ENCODE data around the gene FEN1. TPM values are rescaled to one million over a fixed set of nuclear protein-coding genes. Genes with fewer than 3 reads are reported as not detected.
A peak's percentile ranks its signal among the peaks of the same experiment; 100 is the strongest.

FEN1 gene
- total RNA-seq, 1 donor from 2014 or later: 44.6 TPM

DNA sequence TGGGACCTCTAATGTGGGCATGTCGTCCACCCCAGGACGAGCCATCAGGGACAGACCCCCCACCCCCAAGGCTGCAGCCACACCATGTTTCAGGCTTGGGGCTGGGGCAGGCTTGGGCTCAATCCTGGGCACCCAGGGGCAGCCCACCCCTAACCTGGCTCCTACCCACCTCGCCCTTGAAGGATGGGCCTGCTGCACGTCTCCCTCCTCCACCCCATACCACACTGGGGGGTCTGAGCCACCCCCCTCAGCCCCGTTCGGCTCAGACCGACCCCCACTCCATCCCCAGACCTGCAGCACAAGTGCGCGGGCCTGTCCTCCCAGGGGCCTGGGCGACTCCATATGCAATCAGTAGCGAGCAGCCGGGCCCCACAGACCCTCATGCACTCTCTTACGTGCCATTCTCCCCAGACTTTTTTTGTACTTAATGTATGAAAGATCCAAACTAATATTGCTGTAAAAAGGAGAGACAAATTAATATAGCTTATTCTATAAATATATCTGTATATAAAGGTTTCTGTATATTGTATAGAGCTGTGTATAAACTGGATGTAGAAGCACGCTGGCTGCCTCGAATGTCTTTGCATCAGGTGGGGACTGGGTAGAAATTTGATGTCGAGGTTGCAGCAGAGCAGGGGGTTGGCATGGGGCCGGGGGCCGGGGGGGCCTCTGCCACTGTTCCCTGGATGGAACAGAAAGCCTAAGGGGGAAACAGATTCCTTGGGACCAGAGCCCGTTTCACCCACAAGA lies 46.1 kb upstream of the FEN1 start:
- DNase-seq (ENCODE audit: extremely low spot score, unreplicated experiment): no peak
- TF ChIP-seq, protein P1, sequence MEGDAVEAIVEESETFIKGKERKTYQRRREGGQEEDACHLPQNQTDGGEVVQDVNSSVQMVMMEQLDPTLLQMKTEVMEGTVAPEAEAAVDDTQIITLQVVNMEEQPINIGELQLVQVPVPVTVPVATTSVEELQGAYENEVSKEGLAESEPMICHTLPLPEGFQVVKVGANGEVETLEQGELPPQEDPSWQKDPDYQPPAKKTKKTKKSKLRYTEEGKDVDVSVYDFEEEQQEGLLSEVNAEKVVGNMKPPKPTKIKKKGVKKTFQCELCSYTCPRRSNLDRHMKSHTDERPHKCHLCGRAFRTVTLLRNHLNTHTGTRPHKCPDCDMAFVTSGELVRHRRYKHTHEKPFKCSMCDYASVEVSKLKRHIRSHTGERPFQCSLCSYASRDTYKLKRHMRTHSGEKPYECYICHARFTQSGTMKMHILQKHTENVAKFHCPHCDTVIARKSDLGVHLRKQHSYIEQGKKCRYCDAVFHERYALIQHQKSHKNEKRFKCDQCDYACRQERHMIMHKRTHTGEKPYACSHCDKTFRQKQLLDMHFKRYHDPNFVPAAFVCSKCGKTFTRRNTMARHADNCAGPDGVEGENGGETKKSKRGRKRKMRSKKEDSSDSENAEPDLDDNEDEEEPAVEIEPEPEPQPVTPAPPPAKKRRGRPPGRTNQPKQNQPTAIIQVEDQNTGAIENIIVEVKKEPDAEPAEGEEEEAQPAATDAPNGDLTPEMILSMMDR (conservative IDR thresholded peaks at IDR 0.05): no peak
- H3K27me3 Mint-ChIP-seq: peaks cover 5% of the 10 kb centered on the region
- H3K9me3 Mint-ChIP-seq: no peaks in the 10 kb centered on the region
- H3K4me1 Mint-ChIP-seq (ENCODE audit: unreplicated experiment): peaks cover 10% of the 10 kb centered on the region
- H3K27ac Mint-ChIP-seq: no peak overlapping the region
- H3K36me3 Mint-ChIP-seq: no peaks in the 10 kb centered on the region
- no peak overlapping the region for H3K4me3 Mint-ChIP-seq

DNA sequence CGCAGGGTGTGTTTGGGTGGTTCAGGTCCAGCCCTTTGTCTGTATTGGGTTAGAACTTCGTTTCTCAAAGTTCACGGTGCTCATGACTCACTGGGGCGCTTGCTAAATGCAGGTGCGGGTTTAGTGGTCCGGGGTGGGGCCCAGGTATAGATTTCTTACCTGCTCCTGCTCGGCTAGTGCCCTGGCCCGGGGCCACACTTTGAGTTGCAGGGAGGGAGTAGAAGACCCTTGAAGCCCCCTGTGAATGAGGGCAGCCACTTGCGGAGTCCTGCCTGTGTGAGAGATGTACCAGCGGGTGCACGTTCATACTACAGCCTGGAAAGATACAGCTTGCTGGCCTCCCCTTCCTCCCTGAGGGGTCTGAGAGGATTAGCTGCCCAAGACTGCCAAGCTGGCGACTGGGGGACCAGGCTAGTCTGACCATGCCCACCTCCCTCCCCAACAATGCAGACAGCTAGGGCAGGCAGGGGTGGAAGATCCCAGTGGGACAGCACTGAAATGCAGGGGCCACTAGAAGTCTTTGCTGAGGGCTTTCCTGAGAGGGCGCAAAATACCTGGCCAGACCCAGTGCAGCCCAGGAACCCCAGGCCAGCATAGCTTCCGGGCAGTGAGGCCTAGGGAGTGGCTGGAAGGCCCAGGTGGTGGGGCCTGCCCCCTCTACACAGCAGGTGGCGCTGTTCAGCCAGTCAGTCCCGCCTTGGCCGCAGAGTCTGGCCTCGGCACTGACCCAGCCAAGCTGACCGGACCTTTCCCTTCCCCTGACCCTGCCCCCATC lies 45.3 kb upstream of the FEN1 start:
- peak; percentile 85 for DNase-seq (ENCODE audit: extremely low spot score, unreplicated experiment)
- H3K27me3 Mint-ChIP-seq: peaks cover 9% of the 10 kb centered on the region
- H3K36me3 Mint-ChIP-seq: no peaks in the 10 kb centered on the region
- no peaks in the 10 kb centered on the region for H3K9me3 Mint-ChIP-seq
- H3K4me1 Mint-ChIP-seq (ENCODE audit: unreplicated experiment): peaks cover 10% of the 10 kb centered on the region
- no peak overlapping the region for H3K27ac Mint-ChIP-seq
- TF ChIP-seq, protein P1 (conservative IDR thresholded peaks at IDR 0.05): peak; percentile 93
- no peak overlapping the region for H3K4me3 Mint-ChIP-seq

DNA sequence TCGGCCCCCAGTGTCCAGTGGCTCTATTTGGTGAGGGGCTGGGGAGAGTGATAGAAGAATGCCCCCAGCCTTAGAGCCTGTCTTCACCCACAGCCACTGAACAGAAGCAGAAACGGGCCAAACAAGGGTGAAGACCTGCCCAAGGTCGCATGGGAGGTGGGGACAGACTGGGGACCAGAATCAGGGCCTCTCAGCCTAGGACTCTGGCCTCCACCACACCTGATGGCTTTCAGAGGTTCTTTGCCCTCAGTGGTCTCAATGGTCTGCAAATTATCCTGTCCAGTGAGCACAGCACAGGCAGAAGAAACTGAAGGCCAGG lies 44.8 kb upstream of the FEN1 start:
- no peak overlapping the region for H3K27ac Mint-ChIP-seq
- no peaks in the 10 kb centered on the region for H3K36me3 Mint-ChIP-seq
- peaks cover 11% of the 10 kb centered on the region for H3K4me1 Mint-ChIP-seq (ENCODE audit: unreplicated experiment)
- no peak overlapping the region for H3K4me3 Mint-ChIP-seq
- peaks cover 9% of the 10 kb centered on the region for H3K27me3 Mint-ChIP-seq
- TF ChIP-seq, protein P1 (conservative IDR thresholded peaks at IDR 0.05): peak; percentile 55
- DNase-seq (ENCODE audit: extremely low spot score, unreplicated experiment): no peak
- no peaks in the 10 kb centered on the region for H3K9me3 Mint-ChIP-seq

DNA sequence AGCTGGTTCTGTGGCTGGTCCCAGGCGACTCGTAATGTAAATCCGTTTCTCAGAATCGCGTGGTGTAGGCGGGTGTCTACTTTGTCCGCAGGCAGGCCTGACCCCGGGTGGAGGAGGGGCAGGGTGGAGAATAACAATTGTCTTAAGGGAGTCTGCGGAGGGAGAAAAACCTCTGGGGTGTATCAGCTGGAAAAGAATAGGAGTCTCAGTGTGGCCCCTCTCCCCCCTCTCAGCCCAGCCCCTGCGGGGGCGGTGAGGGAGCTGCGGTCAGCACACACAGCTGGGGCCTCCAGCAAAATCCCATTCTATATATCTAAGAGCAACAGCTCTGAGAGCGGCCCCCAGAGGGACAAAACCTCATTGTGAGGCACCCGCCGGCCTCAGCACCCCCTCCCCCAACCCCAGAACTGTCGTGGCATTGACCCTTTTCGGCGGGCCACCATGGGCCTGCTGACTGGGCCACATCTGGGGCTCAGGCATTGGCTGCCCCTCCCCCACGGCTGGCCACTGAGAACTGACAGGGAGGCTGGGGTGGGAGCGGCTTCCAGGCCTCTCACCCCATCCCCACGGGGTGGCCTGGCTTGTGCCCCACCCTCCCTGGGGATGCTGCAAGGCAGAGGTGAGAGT lies 43.0 kb upstream of the FEN1 start:
- Mint-ChIP-seq H3K4me3 (peak overlapping the region; percentile 54), H3K36me3 (no peaks in the 10 kb centered on the region), H3K9me3 (no peaks in the 10 kb centered on the region), H3K27me3 (peaks cover 18% of the 10 kb centered on the region), H3K4me1 (ENCODE audit: unreplicated experiment) (peaks cover 14% of the 10 kb centered on the region), H3K27ac (peak overlapping the region; percentile 27)
- no peak for DNase-seq (ENCODE audit: extremely low spot score, unreplicated experiment)
- TF ChIP-seq, protein P1 (conservative IDR thresholded peaks at IDR 0.05): no peak

DNA sequence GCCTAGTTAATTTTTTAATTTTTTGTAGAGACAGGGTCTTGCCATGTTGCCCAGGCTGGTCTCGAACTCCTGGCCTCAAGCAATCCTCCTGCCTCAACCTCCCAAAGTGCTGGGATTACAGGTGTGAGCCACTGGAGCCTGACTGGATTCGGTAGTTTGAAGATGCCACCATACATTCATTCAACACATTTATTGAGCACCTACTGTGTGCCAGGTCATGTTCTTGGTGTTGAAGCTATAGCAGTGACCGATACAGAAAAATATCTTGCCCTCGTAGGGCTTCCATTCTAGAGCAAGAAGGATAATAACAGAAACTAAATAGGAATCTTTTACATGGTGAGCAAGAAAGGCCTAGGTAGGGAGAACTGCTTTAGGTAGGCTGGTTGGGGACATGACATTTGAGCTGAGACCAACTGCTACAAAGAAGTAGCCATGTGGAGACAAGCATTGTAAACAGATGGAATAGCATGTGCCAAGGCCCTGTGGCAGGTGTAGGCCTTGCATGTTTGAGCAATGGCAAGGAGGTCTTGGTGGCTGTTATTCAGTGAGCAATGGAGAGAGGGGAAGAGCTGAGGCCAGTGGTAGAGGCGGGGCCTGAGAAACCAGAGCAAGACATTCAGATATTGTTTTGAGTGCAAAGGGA lies 42.0 kb upstream of the FEN1 start:
- no peak overlapping the region for H3K27ac Mint-ChIP-seq
- H3K4me1 Mint-ChIP-seq (ENCODE audit: unreplicated experiment): peaks cover 14% of the 10 kb centered on the region
- H3K4me3 Mint-ChIP-seq: peak overlapping the region; percentile 76
- peaks cover 18% of the 10 kb centered on the region for H3K27me3 Mint-ChIP-seq
- no peaks in the 10 kb centered on the region for H3K9me3 Mint-ChIP-seq
- TF ChIP-seq, protein P1 (conservative IDR thresholded peaks at IDR 0.05): no peak
- no peak for DNase-seq (ENCODE audit: extremely low spot score, unreplicated experiment)
- no peaks in the 10 kb centered on the region for H3K36me3 Mint-ChIP-seq
